Spinal cord (tissue), 10 donors: ENCODE measurements around the gene TGM4. TPM values are rescaled to one million over a fixed set of nuclear protein-coding genes. Genes with fewer than 3 reads are reported as not detected.

Source experiments
- DNase-seq, 6 donors: peaks; one replicate each; pipeline versions ENCODE4 v3.0.0 to v3.0.0-alpha.2; 2013 to 2015; ENCODE audit warnings: low spot score in 6 of 6, low read depth in 4 of 6
- H3K27ac ChIP-seq: one replicate; pipeline ENCODE4 v1.5.1; 2013; ENCODE audit warnings: low read depth, low read length, control low read depth
- H3K27me3 ChIP-seq: one replicate; pipeline ENCODE4 v1.6.1; 2013; ENCODE audit warnings: low read length; ENCODE audit not compliant: control insufficient read depth, insufficient read depth
- H3K36me3 ChIP-seq: one replicate; pipeline ENCODE4 v1.6.1; 2013; ENCODE audit warnings: low read length; ENCODE audit not compliant: control insufficient read depth, insufficient read depth
- H3K4me1 ChIP-seq: one replicate; pipeline ENCODE4 v1.6.1; 2013; ENCODE audit warnings: low read length; ENCODE audit not compliant: control insufficient read depth, insufficient read depth
- H3K4me3 ChIP-seq: one replicate; pipeline ENCODE4 v1.5.1; 2013; ENCODE audit warnings: low read depth, low read length, control low read depth
- H3K9me3 ChIP-seq: one replicate; pipeline ENCODE4 v1.6.1; 2013; ENCODE audit warnings: low read length; ENCODE audit not compliant: control insufficient read depth, insufficient read depth
- WGBS: methylation state at CpG from one replicate; pipeline ENCODE4 v1.1.5; 2013; ENCODE audit warnings: missing lambda C conversion rate; ENCODE audit not compliant: insufficient coverage; 5-methylcytosine and 5-hydroxymethylcytosine counted together
- polyA plus RNA-seq, 2 donors: library from polyadenylated mRNA; unstranded; fragments of 120-200 nt; gene quantifications; one replicate each; pipeline ENCODE4 v1.2.1, GENCODE V29; 2013; ENCODE audit not compliant: insufficient read length in 2 of 2
- total RNA-seq, 2 donors: library from RNA; depleted of rRNA in 1 of 2; stranded (reverse); fragments of 120-200 nt in 1 of 2; fragments of >200 nt in 1 of 2; gene quantifications; one replicate each; pipeline versions ENCODE4 v1.2.3 to v1.2.4, GENCODE V29; 2013 to 2014
- donor health status: healthy.

TGM4 gene
- total and polyA plus RNA-seq, 4 donors = 0.06 to 0.17 (median 0.08) TPM; not detected in 1

GRCh38 chr3:44906997-44907396 lies 32.6 kb downstream of the TGM4 start:
- Histone ChIP-seq H3K27me3 (no peaks in the 10 kb centered on the region), H3K36me3 (no peaks in the 10 kb centered on the region), H3K27ac (no peak overlapping the region), H3K9me3 (no peaks in the 10 kb centered on the region), H3K4me3 (no peak overlapping the region), H3K4me1 (no peaks in the 10 kb centered on the region)
- 73% methylated on average over 4 of the region's 4 CpGs for WGBS
- DNase-seq = no peak

GRCh38 chr3:44907612-44908011 lies 33.2 kb downstream of the TGM4 start:
- no peak overlapping the region for H3K4me3 ChIP-seq
- no peaks in the 10 kb centered on the region for H3K4me1 ChIP-seq
- peak in 1 of 6 donors; percentile 25 for DNase-seq
- no peaks in the 10 kb centered on the region for H3K9me3 ChIP-seq
- no peaks in the 10 kb centered on the region for H3K36me3 ChIP-seq
- H3K27ac ChIP-seq = no peak overlapping the region
- no peaks in the 10 kb centered on the region for H3K27me3 ChIP-seq
- 70% methylated on average over 2 of the region's 4 CpGs for WGBS

GRCh38 chr3:44909063-44909462 lies 34.7 kb downstream of the TGM4 start:
- no peaks in the 10 kb centered on the region for H3K9me3 ChIP-seq
- no peaks in the 10 kb centered on the region for H3K27me3 ChIP-seq
- H3K27ac ChIP-seq = no peak overlapping the region
- 80% methylated on average over 1 of the region's 2 CpGs for WGBS
- H3K36me3 ChIP-seq = no peaks in the 10 kb centered on the region
- no peak overlapping the region for H3K4me3 ChIP-seq
- no peaks in the 10 kb centered on the region for H3K4me1 ChIP-seq
- DNase-seq = no peak

- Histone ChIP-seq H3K36me3 (no peaks in the 10 kb centered on the region), H3K27me3 (no peaks in the 10 kb centered on the region), H3K9me3 (no peaks in the 10 kb centered on the region), H3K4me1 (no peaks in the 10 kb centered on the region), H3K27ac (no peak overlapping the region), H3K4me3 (no peak overlapping the region)
- WGBS = 100% methylated on average over 1 of the region's 3 CpGs
- no peak for DNase-seq
Observed at GRCh38 chr3:44910693-44911092, 36.3 kb downstream of the TGM4 start.

GRCh38 chr3:44913868-44914468 lies 39.6 kb downstream of the TGM4 start:
- Histone ChIP-seq H3K4me3 (no peak overlapping the region), H3K27me3 (no peaks in the 10 kb centered on the region), H3K27ac (no peak overlapping the region), H3K36me3 (peaks cover 20% of the 10 kb centered on the region), H3K4me1 (no peaks in the 10 kb centered on the region), H3K9me3 (no peaks in the 10 kb centered on the region)
- WGBS = 29% methylated on average over 4 of the region's 4 CpGs
- peak in 5 of 6 donors; percentile 15 to 78 (median 23) for DNase-seq

GRCh38 chr3:44914936-44915335 lies 40.5 kb downstream of the TGM4 start:
- Histone ChIP-seq H3K27ac (no peak overlapping the region), H3K4me3 (no peak overlapping the region), H3K36me3 (peaks cover 20% of the 10 kb centered on the region), H3K27me3 (no peaks in the 10 kb centered on the region), H3K4me1 (no peaks in the 10 kb centered on the region), H3K9me3 (no peaks in the 10 kb centered on the region)
- WGBS = 56% methylated on average over 4 of the region's 4 CpGs
- no peak for DNase-seq

GRCh38 chr3:44915702-44916438 lies 41.5 kb downstream of the TGM4 start:
- H3K27me3 ChIP-seq = no peaks in the 10 kb centered on the region
- H3K36me3 ChIP-seq = peaks cover 20% of the 10 kb centered on the region
- no peak overlapping the region for H3K27ac ChIP-seq
- no peak overlapping the region for H3K4me3 ChIP-seq
- no peaks in the 10 kb centered on the region for H3K4me1 ChIP-seq
- DNase-seq = no peak
- H3K9me3 ChIP-seq = no peaks in the 10 kb centered on the region
- WGBS = 97% methylated on average over 6 of the region's 8 CpGs

- H3K27me3 ChIP-seq = no peaks in the 10 kb centered on the region
- WGBS = no CpG with 5 or more reads among the region's 12 CpGs
- no peak for DNase-seq
- no peaks in the 10 kb centered on the region for H3K9me3 ChIP-seq
- H3K4me3 ChIP-seq = no peak overlapping the region
- H3K27ac ChIP-seq = no peak overlapping the region
- no peaks in the 10 kb centered on the region for H3K4me1 ChIP-seq
- peaks cover 31% of the 10 kb centered on the region for H3K36me3 ChIP-seq
Observed at GRCh38 chr3:44918087-44918486, 43.7 kb downstream of the TGM4 start.

- Histone ChIP-seq H3K9me3 (no peaks in the 10 kb centered on the region), H3K27ac (no peak overlapping the region), H3K4me3 (no peak overlapping the region), H3K36me3 (peaks cover 31% of the 10 kb centered on the region), H3K27me3 (no peaks in the 10 kb centered on the region), H3K4me1 (no peaks in the 10 kb centered on the region)
- DNase-seq = no peak
- WGBS = 93% methylated on average over 5 of the region's 6 CpGs
Observed at GRCh38 chr3:44918581-44918980, 44.2 kb downstream of the TGM4 start.

GRCh38 chr3:44920081-44920480 lies 45.7 kb downstream of the TGM4 start:
- H3K9me3 ChIP-seq = no peaks in the 10 kb centered on the region
- H3K27ac ChIP-seq = no peak overlapping the region
- no peak for DNase-seq
- peaks cover 31% of the 10 kb centered on the region for H3K36me3 ChIP-seq
- no peak overlapping the region for H3K4me3 ChIP-seq
- WGBS = 76% methylated on average over 2 of the region's 3 CpGs
- no peaks in the 10 kb centered on the region for H3K4me1 ChIP-seq
- H3K27me3 ChIP-seq = no peaks in the 10 kb centered on the region
